Left kidney (tissue), 2 donors: Measurements from ENCODE around the gene CHCHD4. TPM values are rescaled to one million over a fixed set of nuclear protein-coding genes. Genes with fewer than 3 reads are reported as not detected.
A peak's percentile ranks its signal among the peaks of the same experiment; 100 is the strongest.

ENCODE experiments used
- DNase-seq: peaks from one replicate; pipeline ENCODE4 v3.0.0-alpha.2; 2013
- polyA plus RNA-seq: library from polyadenylated mRNA; unstranded; fragments of 120-200 nt; gene quantifications from one replicate; pipeline ENCODE4 v1.2.1, GENCODE V29; 2013; ENCODE audit not compliant: insufficient read length

CHCHD4 gene
- polyA plus RNA-seq, 1 donor = 16.7 TPM

GRCh38 chr3:14137445-14137844, 12.8 kb upstream of the CHCHD4 start:
- DNase-seq = no peak

- DNase-seq = no peak
Measured at GRCh38 chr3:14137004-14137403, 12.3 kb upstream of the CHCHD4 start.

DNA sequence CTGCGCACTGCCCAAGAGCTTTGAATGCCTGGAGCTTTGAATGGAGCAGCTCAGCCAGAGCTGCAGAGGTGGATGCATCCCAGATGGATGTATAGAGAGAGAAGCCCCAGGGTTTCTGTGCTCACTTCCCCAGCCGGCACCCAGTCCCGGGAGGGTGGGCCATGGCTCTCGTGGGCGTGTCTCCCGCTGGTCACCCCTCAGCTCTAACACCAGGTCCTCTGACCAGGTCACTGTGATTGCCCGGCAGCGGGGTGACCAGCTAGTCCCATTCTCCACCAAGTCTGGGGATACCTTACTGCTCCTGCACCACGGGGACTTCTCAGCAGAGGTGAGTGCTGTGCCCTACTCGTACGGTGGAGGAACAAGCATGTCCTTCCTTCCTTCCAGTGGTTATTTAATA, 10.9 kb upstream of the CHCHD4 start:
- no peak for DNase-seq

GRCh38 chr3:14134291-14134690, 9.6 kb upstream of the CHCHD4 start:
- DNase-seq = no peak

- DNase-seq = no peak
Measured at GRCh38 chr3:14133876-14134275, 9.2 kb upstream of the CHCHD4 start.

GRCh38 chr3:14133188-14133800, 8.6 kb upstream of the CHCHD4 start:
- no peak for DNase-seq

- DNase-seq = no peak
Measured at GRCh38 chr3:14132689-14133088, 8.0 kb upstream of the CHCHD4 start.

DNA sequence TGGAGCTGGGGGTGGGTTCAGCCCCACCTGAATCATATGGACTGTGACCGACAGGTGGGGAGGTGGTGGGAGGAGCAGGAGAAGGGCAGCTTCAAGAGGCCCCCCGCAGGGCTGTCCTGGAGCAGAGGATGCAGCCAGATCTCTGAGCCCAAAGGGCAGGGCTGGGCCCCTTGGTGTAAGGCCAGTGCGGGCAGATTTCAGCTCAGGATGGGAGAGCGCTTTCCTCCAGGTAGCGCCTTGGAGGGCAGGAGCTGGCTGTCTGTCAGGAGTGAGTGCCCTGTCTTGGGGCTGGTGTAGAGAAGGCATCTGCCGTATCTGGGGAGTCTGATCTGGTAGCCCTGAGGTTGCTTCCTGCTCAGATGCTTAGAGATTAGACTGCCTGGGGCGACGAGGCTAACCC, 7.5 kb upstream of the CHCHD4 start:
- DNase-seq = no peak

- DNase-seq = no peak
Measured at GRCh38 chr3:14131134-14131533, 6.5 kb upstream of the CHCHD4 start.

DNA sequence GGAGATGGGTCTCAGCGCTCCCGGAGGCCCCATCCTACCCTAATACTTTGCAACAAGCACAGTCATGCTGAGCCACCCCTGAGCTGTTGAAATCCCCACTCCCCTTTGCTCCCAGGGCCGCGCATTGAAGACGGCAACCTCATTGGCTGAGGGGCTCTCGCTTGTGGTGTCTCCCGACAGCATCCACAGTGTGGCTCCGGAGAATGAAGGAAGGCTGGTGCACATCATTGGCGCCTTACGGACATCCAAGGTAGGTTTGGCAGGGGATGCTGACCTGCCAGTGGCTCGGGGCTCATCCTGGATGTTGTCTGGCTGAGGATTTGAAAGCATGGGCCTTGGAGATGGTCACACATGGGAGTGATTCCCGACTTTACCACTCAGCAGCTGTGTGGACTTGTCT, 6.0 kb upstream of the CHCHD4 start:
- no peak for DNase-seq

DNA sequence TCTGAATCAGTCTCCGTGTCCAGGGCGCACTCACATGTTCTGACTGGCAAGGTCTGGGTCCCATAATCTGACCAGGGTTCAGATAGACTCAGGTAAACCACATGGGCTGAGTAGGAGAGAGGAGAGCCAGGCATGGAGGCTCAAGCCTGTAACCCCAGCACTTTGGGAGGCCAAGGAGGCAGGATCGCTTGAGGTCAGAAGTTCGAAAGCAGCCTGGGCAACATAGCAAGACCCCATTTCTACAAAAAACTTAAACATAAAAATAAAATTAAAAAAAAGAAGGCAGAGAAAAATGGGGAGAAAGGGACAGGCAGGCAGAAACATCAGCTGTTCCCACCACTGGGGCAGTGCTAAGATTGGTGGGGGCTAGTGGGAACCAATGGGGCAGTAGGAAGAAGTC, 5.6 kb upstream of the CHCHD4 start:
- DNase-seq = no peak

- no peak for DNase-seq
Measured at GRCh38 chr3:14129296-14129695, 4.6 kb upstream of the CHCHD4 start.

- no peak for DNase-seq
Measured at GRCh38 chr3:14128724-14129123, 4.1 kb upstream of the CHCHD4 start.

GRCh38 chr3:14127516-14128161, 3.0 kb upstream of the CHCHD4 start:
- DNase-seq = no peak

- DNase-seq = no peak
Measured at GRCh38 chr3:14126887-14127505, 2.3 kb upstream of the CHCHD4 start.

DNA sequence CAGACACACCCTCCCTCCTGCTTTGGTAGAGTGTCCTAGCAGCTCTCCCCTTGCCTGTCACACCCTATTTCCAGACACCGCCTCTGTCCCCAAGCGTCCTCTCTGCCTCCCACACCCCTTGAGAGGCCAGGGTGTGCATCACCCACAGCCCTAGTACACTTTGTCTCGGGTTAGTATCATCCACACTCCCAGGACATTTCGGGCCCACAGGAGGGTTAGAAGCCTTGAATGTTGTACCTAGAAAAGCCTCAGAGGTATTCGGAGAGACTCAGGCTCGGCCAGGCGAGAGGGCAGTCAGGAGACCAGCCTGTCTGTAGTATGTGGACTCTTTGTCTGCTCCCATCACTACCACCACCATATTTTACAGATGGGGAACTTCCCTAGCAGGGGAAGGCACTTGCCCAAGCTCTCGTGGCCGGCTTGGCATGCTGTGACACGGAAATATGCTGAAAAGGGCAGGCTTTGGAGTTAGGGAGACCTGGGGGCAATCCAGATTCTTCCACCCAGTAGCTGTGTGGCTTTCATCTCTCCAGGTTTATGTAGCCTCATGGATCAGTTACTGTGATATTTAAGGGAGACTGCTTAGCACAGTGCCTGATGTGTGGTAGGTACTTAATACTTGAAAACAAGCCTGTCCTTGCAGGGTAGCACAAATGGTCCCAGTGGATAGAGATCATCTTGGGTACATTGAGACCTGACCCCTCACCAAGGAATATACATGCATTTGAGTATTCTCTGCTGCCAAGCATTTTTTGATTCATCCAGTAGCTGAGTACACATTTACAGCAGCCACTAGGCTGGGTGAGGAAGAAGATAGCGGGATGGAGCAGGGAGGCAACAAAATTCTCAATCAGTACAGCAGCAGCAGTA, 1.6 kb upstream of the CHCHD4 start:
- DNase-seq = no peak

- peak; percentile 59 for DNase-seq
Measured at GRCh38 chr3:14125193-14126016, 735 bp upstream of the CHCHD4 start.

DNA sequence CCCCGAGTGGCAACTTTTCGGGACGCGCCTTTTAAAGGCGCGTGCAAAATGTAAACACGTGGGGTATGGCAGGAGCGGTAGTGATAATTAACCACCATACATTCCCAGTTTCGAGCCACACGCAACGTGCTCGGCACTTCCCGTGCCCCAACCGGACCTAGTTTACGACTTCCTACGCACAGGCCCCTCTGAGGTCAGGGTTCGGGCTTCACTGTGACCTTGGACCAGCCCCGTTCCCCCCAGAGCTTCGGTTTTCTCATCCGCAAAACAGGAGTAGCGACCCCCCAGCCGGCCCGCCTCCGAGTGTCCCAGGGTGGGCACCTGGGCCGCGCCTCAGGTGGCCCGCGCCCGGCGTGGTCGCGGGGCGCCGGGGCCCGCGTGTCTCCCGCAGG, 451 bp downstream of the CHCHD4 start:
- no peak for DNase-seq

DNA sequence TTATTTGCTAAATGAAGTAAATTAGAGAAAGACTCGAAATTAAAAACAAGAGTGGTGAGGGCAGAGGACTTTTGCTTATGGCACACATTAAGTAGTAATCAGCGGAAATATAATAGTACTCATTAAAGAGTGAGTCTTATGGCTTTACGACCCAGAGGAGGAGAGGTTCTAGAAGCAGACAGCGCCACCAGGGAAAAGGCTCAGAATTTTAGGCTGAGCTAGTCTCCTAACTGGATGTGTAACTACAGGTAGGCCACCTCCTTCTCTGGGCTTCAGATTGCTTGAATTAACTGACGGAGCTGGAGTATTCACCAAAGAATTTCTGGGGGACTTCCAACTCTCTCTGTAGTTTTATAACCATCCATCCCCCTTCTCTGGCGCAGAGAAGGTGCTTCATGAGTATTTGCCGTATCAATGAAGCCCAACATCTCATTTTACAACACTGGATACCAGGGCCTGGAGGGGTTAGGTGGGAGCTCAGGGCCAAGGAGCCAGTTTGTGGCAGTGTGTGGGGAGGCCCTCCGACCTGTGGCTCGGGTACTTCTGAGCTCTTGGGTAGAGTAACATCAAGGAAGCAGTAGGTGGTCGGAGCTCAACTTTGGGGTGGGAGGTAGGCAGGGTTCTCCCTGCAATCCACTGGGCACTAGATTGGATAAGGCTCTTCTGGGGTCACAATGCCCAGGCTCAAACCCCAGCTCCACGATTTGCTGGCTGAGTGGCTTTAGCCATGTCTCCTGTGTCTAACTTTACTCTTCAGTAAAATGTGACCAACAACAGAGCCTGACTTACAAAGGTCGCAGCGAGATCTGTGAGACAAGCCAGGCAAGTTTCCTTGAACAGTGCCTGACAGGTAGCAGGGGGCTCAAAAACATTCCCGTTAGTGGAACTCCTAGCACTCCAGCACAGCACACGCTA, 1.1 kb downstream of the CHCHD4 start:
- DNase-seq = no peak

GRCh38 chr3:14122301-14122700, 2.4 kb downstream of the CHCHD4 start:
- DNase-seq = no peak

GRCh38 chr3:14121859-14122258, 2.8 kb downstream of the CHCHD4 start:
- no peak for DNase-seq
